K562 (cell line): ENCODE measurements around the gene LYRM7. TPM values are rescaled to one million over a fixed set of nuclear protein-coding genes. Genes with fewer than 3 reads are reported as not detected.

Experiments used
- ARID3B ChIP-seq: fragments of 250-450 bp; sonication (Bioruptor Pico); IDR thresholded peaks from 2 replicates; pipeline ENCODE4 v1.4.0; 2020; ENCODE audit warnings: borderline replicate concordance
- ATF6 ChIP-seq: sonication (generic); formaldehyde crosslinking; IDR thresholded peaks from 2 replicates; pipeline ENCODE4 v1.4.0; 2020; ENCODE audit warnings: mild to moderate bottlenecking, missing genetic modification reagents
- BMI1 ChIP-seq: fragments of 150-350 bp; IDR thresholded peaks from 2 replicates; pipeline ENCODE4 v1.6.1; 2014; ENCODE audit warnings: low read length
- CEBPZ ChIP-seq: fragments of 150-350 bp; IDR thresholded peaks from 2 replicates; pipeline ENCODE4 v1.6.1; 2014; ENCODE audit warnings: low read depth, mild to moderate bottlenecking, low read length, borderline replicate concordance
- MXI1 ChIP-seq: IDR thresholded peaks from 2 replicates; pipeline ENCODE4 v1.6.1; 2011; ENCODE audit warnings: low read depth, mild to moderate bottlenecking, improper control_type of control experiment, low read length
- NFE2L1 ChIP-seq: fragments of 450-650 bp; IDR thresholded peaks from 2 replicates; pipeline ENCODE4 v1.6.1; 2016; ENCODE audit warnings: missing genetic modification characterization, low read depth, mild to moderate bottlenecking, missing compliant biosample characterization, moderate library complexity, borderline replicate concordance
- RAD21 ChIP-seq, 2 experiments: fragments of 250-450 bp in 1 of 2; fragments of 450-650 bp in 1 of 2; sonication (Bioruptor Pico) in 1 of 2; formaldehyde crosslinking in 1 of 2; IDR thresholded peaks in 1 of 2; conservative IDR thresholded peaks in 1 of 2; 2 replicates each; pipeline versions ENCODE4 v1.4.0 to v1.8.0; 2020 to 2022; ENCODE audit warnings: mild to moderate bottlenecking in 2 of 2, moderate library complexity in 1 of 2
- RFX7 ChIP-seq: fragments of 250-450 bp; sonication (Bioruptor Pico); IDR thresholded peaks from 2 replicates; pipeline ENCODE4 v1.5.1; 2021; ENCODE audit warnings: mild to moderate bottlenecking
- SRSF9 ChIP-seq: fragments of 200-400 bp; formaldehyde crosslinking; IDR thresholded peaks from 2 replicates; pipeline ENCODE4 v1.6.1; 2017; ENCODE audit warnings: low read depth, low read length, borderline replicate concordance
- STAT5A ChIP-seq: IDR thresholded peaks from 2 replicates; pipeline ENCODE4 v1.6.1; 2012; ENCODE audit warnings: low read length, inconsistent platforms, borderline replicate concordance
- TCF7L2 ChIP-seq: fragments of 150-350 bp; IDR thresholded peaks from 2 replicates; pipeline ENCODE4 v1.6.1; 2016; ENCODE audit warnings: low read depth, mild to moderate bottlenecking, low read length, moderate library complexity
- ZNF23 ChIP-seq: fragments of 250-450 bp; sonication (Bioruptor Pico); IDR thresholded peaks from 2 replicates; pipeline ENCODE4 v1.4.0; 2020; ENCODE audit warnings: mild to moderate bottlenecking
- ZNF518B ChIP-seq: fragments of 250-450 bp; sonication (Bioruptor Pico); IDR thresholded peaks from 2 replicates; pipeline ENCODE4 v1.5.0; 2021; ENCODE audit warnings: mild to moderate bottlenecking, moderate library complexity
- ZNF764 ChIP-seq: fragments of 250-450 bp; sonication (Bioruptor Pico); IDR thresholded peaks from 2 replicates; pipeline ENCODE4 v1.4.0; 2020; ENCODE audit warnings: low read depth, mild to moderate bottlenecking, moderate library complexity
- ZNF77 ChIP-seq: fragments of 250-450 bp; sonication (Bioruptor Pico); IDR thresholded peaks from 2 replicates; pipeline ENCODE4 v1.5.0; 2020
- ZSCAN32 ChIP-seq: fragments of 450-650 bp; formaldehyde crosslinking; IDR thresholded peaks from 2 replicates; pipeline ENCODE4 v1.4.0; 2020; ENCODE audit warnings: mild to moderate bottlenecking, moderate library complexity
- polyA plus RNA-seq, 8 experiments: library from polyadenylated mRNA; depleted of rRNA in 4 of 8; stranded (reverse) in 5 of 8; unstranded in 3 of 8; fragments of >200 nt; fragmentation: Nextera tagmentation in 2 of 8; fragmentation: Illumina TruSeq in 1 of 8; extraction: Ambion mirVana in 2 of 8; extraction: Trizol in 1 of 8; gene quantifications; 2 replicates each; pipeline versions ENCODE4 v1.2.1 to v1.2.3, GENCODE V29; 2011 to 2014; ENCODE audit warnings: inconsistent platforms in 1 of 8, missing spikeins in 1 of 8
- total RNA-seq, 7 experiments: library from RNA; depleted of rRNA in 6 of 7; stranded (reverse); fragments of >200 nt in 6 of 7; fragmentation: Illumina TruSeq in 2 of 7; extraction: Trizol in 2 of 7; gene quantifications; 2 replicates each; pipeline versions ENCODE4 v1.2.1 to v1.2.3, GENCODE V29; 2011 to 2021; ENCODE audit warnings: low replicate concordance in 1 of 7

LYRM7 gene
- total and polyA plus RNA-seq, 9 of the 15 experiments (the other 6 are each of a cell fraction or from before 2014, with no cell fraction given), result 16.2 to 70.1 (median 33.3) TPM

DNA sequence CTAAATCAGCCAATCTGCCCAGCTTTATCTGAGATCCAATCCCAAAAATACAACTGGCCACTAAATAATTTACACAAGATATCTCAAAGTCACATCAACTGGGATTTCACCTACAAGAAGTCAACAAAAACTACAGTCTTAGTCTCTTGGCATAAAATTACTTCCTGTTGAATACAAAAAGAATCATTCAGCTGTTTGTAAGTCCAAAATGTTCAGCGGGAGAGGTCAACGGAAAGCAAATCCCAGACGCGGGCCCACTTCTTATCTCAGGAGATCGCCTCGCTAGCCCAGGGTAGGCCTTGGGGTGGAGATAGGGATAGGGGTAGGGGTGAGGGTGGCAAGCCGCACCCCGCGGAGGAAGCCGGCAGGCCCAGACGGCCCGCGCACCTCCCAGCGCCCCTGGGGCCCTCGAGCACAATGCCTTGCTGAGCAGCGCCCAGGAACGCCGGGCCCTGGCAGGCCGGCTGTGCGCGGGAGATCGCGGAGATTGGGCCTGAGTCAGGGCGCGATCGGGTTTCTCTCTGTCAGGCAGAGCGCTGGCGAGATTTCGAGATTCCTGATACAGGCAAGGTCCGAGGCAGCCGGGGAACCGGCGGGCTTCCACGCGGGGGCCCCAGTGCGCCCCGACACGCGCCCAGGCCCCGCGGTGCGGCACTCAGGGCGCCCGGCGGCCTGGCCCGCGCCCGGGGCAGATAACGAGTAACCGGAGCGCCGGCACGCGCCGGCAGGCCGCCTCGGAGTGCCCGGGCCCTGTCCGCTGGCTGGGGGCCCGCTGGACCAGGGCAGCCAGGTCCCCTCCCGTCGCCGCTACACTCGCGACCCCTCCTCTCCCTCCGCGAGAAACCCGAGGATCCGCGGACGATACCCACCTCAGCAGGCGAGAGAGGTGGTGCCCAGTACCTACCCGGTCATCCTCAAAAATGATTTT lies 6.3 kb upstream of the LYRM7 start (continued):
- TF ChIP-seq ARID3B, result no peak
- TF ChIP-seq TCF7L2, result no peak
- no peak for TF ChIP-seq NFE2L1 (tag)
- TF ChIP-seq RFX7 (CRISPR knock-in tag), result no peak
- no peak for TF ChIP-seq ZNF518B (CRISPR knock-in tag)
- no peak for TF ChIP-seq MXI1
- TF ChIP-seq SRSF9, result no peak
- no peak for TF ChIP-seq ZNF23 (CRISPR knock-in tag)
- no peak for TF ChIP-seq ZNF764 (CRISPR knock-in tag)
- TF ChIP-seq STAT5A, result no peak
- TF ChIP-seq ATF6, result peak; percentile 88; the same call in 1 of the 2 replicates
- TF ChIP-seq ZNF77 (CRISPR knock-in tag), result no peak
- TF ChIP-seq RAD21 (CRISPR knock-in tag; conservative IDR thresholded peaks at IDR 0.05 in 1 of 2, IDR thresholded peaks at IDR 0.05 in 1 of 2), result peak; percentile 44 to 57
- no peak for TF ChIP-seq BMI1
- TF ChIP-seq ZSCAN32 (CRISPR knock-in tag), result peak; percentile 20; the same call in 1 of the 2 replicates
- no peak for TF ChIP-seq CEBPZ
